Endothelial cell of umbilical vein (primary cell): ENCODE measurements around the gene IQCH.

ENCODE experiments used
- CTCF ChIP-seq, 2 donors: IDR thresholded peaks; 1 replicate in 1 of 2; 2 replicates in 1 of 2; pipeline ENCODE4 v1.5.1; 2011; ENCODE audit warnings: low read length in 2 of 2, mild to moderate bottlenecking in 2 of 2, moderate library complexity in 2 of 2, control low read depth in 1 of 2, inconsistent platforms in 1 of 2, low read depth in 1 of 2; ENCODE audit not compliant: insufficient read depth in 1 of 2; ENCODE audit errors: extremely low read depth in 1 of 2
- EZH2 ChIP-seq: IDR thresholded peaks from 2 replicates; pipeline ENCODE4 v1.6.1; 2012; ENCODE audit warnings: borderline replicate concordance, low read depth, mild to moderate bottlenecking, moderate library complexity, low read length, inconsistent platforms; ENCODE audit not compliant: severe bottlenecking
- MAX ChIP-seq: IDR thresholded peaks from 2 replicates; pipeline ENCODE4 v1.6.1; 2011; ENCODE audit not compliant: insufficient read depth, insufficient read length
- MYC ChIP-seq: IDR thresholded peaks from one replicate; pipeline ENCODE4 v1.6.1; 2011; ENCODE audit warnings: mild to moderate bottlenecking, low read depth, low read length
- POLR2A ChIP-seq: IDR thresholded peaks from 2 replicates; pipeline ENCODE4 v1.6.1; 2012; ENCODE audit warnings: low read depth, mild to moderate bottlenecking, control low read depth, low read length
- POLR2AphosphoS5 ChIP-seq: IDR thresholded peaks from 2 replicates; pipeline ENCODE4 v1.6.1; 2012; ENCODE audit warnings: low read depth, mild to moderate bottlenecking, control low read depth, low read length, moderate library complexity; ENCODE audit not compliant: insufficient read depth

GRCh38 chr15:67523330-67523729, 268.7 kb downstream of the IQCH start:
- TF ChIP-seq CTCF (IDR thresholded peaks at IDR 0.05; ENCODE audit: extremely low read depth in 1 of 2, insufficient read depth in 1 of 2, low read depth in 1 of 2, low read length in 2 of 2): no peak
- no peak for TF ChIP-seq POLR2A
- TF ChIP-seq POLR2AphosphoS5: no peak
- TF ChIP-seq EZH2: no peak
- TF ChIP-seq MAX: no peak
- no peak for TF ChIP-seq MYC
